ENCODE results near the gene RAC3. TPM values are rescaled to one million over a fixed set of nuclear protein-coding genes. Genes with fewer than 3 reads are reported as not detected.

The RAC3 gene
- total RNA-seq, 1 donor from 2014 or later, result 75.0 TPM

DNA sequence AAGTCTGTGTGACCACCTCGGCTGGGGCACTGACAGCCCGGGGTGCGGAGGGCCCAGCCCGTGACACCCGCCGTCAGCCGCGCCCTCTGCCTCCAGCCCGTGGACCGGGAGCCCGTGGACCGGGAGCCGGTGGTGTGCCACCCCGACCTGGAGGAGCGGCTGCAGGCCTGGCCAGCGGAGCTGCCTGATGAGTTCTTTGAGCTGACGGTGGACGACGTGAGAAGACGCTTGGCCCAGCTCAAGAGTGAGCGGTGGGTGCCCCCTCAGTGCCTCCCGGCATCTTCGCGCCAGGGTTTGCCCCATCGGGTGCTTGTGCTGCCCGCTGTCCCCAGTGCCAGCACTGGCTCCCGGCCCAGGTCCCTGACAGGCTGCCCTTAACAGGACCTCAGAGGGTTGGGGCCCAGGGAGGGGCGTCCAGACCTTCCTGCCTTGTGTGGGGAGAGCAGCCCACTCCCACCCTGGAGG is 22.5 kb upstream of the RAC3 start:
- Mint-ChIP-seq H3K4me3 (no peak overlapping the region), H3K9me3 (no peaks in the 10 kb centered on the region), H3K4me1 (peaks cover 14% of the 10 kb centered on the region), H3K36me3 (ENCODE audit: low read depth) (no peaks in the 10 kb centered on the region), H3K27ac (ENCODE audit: unreplicated experiment) (no peak overlapping the region), H3K27me3 (ENCODE audit: low read depth) (no peaks in the 10 kb centered on the region)
- no peak for DNase-seq (ENCODE audit: low read depth, low spot score)
- no peak for TF ChIP-seq CTCF (conservative IDR thresholded peaks at IDR 0.05)

GRCh38 chr17:82009413-82009812 is 22.1 kb upstream of the RAC3 start:
- H3K27me3 Mint-ChIP-seq (ENCODE audit: low read depth), result no peaks in the 10 kb centered on the region
- no peaks in the 10 kb centered on the region for H3K9me3 Mint-ChIP-seq
- TF ChIP-seq CTCF (conservative IDR thresholded peaks at IDR 0.05), result no peak
- no peak overlapping the region for H3K4me3 Mint-ChIP-seq
- no peak overlapping the region for H3K27ac Mint-ChIP-seq (ENCODE audit: unreplicated experiment)
- H3K4me1 Mint-ChIP-seq, result peaks cover 14% of the 10 kb centered on the region
- H3K36me3 Mint-ChIP-seq (ENCODE audit: low read depth), result no peaks in the 10 kb centered on the region
- no peak for DNase-seq (ENCODE audit: low read depth, low spot score)

DNA sequence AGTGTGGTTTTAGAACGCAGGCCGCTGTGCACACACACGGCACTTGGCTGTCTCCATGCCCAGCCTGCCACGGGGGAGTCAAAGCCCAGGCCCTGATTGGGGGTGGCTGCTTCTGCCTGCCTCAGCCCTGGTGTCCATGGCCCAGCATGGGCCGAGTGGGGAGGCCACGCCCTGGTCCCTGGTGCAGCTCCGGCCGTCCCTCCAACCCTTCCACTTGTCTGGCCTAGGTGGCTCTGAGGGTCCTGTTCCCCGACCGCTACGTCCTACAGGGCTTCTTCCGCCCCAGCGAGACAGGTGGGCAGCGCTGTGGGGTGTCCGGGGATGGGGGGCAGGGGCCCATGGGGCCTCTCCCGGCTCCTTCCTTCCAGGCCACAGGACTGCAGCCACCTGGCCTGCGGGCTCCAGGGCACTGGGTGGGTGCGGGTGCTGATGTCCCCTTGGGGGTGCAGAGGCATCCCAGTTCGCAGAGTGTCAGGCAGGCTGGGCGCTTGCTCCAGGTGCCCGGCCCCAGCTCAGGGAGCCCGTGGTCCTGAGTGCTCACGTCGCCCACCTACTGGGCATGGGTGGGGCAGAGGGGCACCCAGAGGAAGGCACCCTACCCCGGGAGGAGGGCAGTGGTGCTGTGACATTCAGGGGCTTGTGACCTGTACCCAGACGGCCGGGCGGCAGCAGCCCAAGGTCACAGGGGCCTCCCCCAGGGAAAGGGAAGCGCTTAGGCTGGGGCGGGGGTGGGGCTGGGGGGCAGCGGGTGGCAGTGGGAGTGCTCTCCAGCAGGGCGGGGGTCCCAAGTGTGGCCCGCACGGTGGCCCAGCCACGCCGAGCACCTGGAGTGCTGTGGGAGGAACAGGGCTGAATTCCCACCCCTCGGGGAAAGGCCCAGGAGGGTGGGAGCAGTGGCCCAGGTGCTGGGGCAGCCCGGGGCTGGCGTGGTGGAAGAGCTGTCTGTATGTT is 20.6 kb upstream of the RAC3 start:
- H3K27ac Mint-ChIP-seq (ENCODE audit: unreplicated experiment), result no peak overlapping the region
- no peak for TF ChIP-seq CTCF (conservative IDR thresholded peaks at IDR 0.05)
- H3K27me3 Mint-ChIP-seq (ENCODE audit: low read depth), result no peaks in the 10 kb centered on the region
- no peaks in the 10 kb centered on the region for H3K9me3 Mint-ChIP-seq
- no peaks in the 10 kb centered on the region for H3K36me3 Mint-ChIP-seq (ENCODE audit: low read depth)
- DNase-seq (ENCODE audit: low read depth, low spot score), result no peak
- peaks cover 13% of the 10 kb centered on the region for H3K4me1 Mint-ChIP-seq
- no peak overlapping the region for H3K4me3 Mint-ChIP-seq

DNA sequence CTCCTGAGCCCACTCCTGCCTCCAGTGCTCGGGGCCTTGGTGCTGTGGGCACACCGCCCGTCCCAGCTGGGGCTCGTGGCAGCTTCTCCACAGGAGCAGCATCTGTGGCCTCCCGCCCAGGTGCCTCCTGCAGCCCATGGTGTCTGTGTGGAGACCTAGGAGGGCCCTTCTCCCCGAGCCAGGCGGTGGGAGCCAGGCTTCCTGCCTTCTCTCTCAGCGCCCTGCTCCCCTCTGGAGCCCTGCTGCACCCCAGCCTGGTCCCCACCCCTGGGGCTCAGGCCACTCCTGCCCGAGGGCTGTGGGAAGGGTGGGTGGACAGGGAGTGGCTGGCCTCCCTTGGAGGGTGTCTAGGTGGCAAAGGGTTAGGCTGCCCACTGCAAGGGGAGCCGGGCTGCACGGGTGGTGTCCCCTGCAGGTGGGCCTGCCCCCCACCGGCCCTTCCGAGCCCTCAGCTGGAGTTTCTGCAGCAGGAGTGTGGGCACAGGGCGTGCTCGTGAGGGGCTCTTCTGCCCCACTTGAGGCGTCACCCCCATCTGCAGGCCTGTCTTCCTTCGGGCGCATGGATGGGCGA is 19.8 kb upstream of the RAC3 start:
- H3K27ac Mint-ChIP-seq (ENCODE audit: unreplicated experiment), result no peak overlapping the region
- H3K4me3 Mint-ChIP-seq, result no peak overlapping the region
- no peak for DNase-seq (ENCODE audit: low read depth, low spot score)
- H3K9me3 Mint-ChIP-seq, result no peaks in the 10 kb centered on the region
- H3K27me3 Mint-ChIP-seq (ENCODE audit: low read depth), result no peaks in the 10 kb centered on the region
- TF ChIP-seq CTCF (conservative IDR thresholded peaks at IDR 0.05), result no peak
- no peaks in the 10 kb centered on the region for H3K36me3 Mint-ChIP-seq (ENCODE audit: low read depth)
- H3K4me1 Mint-ChIP-seq, result peaks cover 7% of the 10 kb centered on the region

DNA sequence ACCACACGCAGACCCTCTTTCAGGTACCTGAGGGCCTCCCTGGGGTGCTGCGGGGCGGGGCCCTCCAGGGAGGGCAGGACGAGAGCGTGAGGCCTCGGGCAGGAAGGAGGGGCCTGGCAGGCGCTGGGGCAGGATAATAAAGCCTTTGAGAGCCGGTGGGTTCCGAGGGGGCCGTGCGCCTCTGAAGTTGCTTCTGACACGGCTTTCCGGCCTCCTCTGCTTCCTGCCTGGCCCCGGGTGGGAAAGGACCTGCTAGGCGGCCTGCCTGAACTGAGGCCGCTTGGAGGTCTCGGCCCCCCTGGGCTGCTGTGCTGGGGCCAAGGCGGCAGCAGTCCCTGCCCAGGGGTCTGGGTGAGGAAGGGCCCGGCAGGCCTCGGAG is 19.2 kb upstream of the RAC3 start:
- peak; percentile 59 for DNase-seq (ENCODE audit: low read depth, low spot score)
- H3K9me3 Mint-ChIP-seq, result no peaks in the 10 kb centered on the region
- H3K4me3 Mint-ChIP-seq, result no peak overlapping the region
- TF ChIP-seq CTCF (conservative IDR thresholded peaks at IDR 0.05), result no peak
- H3K36me3 Mint-ChIP-seq (ENCODE audit: low read depth), result no peaks in the 10 kb centered on the region
- H3K27ac Mint-ChIP-seq (ENCODE audit: unreplicated experiment), result no peak overlapping the region
- H3K4me1 Mint-ChIP-seq, result peaks cover 7% of the 10 kb centered on the region
- H3K27me3 Mint-ChIP-seq (ENCODE audit: low read depth), result no peaks in the 10 kb centered on the region
